ENCODE measurements around the gene PMPCA.

PMPCA gene

DNA sequence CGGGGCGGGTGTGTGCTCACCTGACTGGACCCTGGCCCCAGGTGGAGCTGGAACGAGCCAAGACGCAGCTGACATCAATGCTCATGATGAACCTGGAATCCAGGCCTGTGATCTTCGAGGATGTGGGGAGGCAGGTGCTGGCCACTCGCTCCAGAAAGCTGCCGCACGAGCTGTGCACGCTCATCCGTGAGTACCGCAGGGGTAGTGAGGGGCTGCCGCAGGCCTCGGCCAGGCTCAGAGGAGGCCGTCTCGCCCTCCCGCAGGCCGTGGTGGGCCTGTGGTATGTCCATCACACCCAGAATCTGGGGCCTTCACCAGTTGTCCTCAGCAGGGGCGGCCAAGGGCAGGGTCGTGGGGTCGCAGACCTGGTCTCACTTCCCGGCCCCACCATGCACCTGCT is 11.3 kb downstream of the PMPCA start (continued):
- no peak for TF ChIP-seq TCF7L2 (IDR thresholded peaks at IDR 0.05; ENCODE audit: borderline replicate concordance, low read depth, low read length)
- TF ChIP-seq ZNF16 (tag by site-specific recombination; IDR thresholded peaks at IDR 0.05; ENCODE audit: low read depth): no peak

GRCh38 chr9:136422876-136423275 is 12.4 kb downstream of the PMPCA start:
- Histone ChIP-seq H3K36me3 (ENCODE audit: control insufficient read depth in 2 of 2, insufficient read depth in 1 of 2, low read length in 2 of 2) (peaks cover 13 to 69% of the 10 kb centered on the region in 2 experiments; a peak in 2 of 3 replicates), H3K4me1 (ENCODE audit: control insufficient read depth, insufficient read depth, low read length) (no peaks in the 10 kb centered on the region), H3K4me3 (ENCODE audit: low read depth, low read length) (no peak overlapping the region), H3K27ac (ENCODE audit: extremely low read depth, low read depth, low read length) (no peak overlapping the region), H3K9me3 (ENCODE audit: control insufficient read depth, insufficient read depth, low read depth, low read length) (no peaks in the 10 kb centered on the region)
- ChIA-PET CTCF (interaction anchor here (0.5 to 0.7 kb wide), 2 partner anchors 57 to 300 kb away, joined by 3 to 4 read pairs; no protein-coding TSS in a partner anchor), POLR2A (no interaction called here)
- no peak for TF ChIP-seq ZIC2 (tag by site-specific recombination; IDR thresholded peaks at IDR 0.05)
- TF ChIP-seq AEBP2 (tag by site-specific recombination; IDR thresholded peaks at IDR 0.05; ENCODE audit: borderline replicate concordance): no peak
- TF ChIP-seq ATF2 (tag by site-specific recombination; IDR thresholded peaks at IDR 0.05; ENCODE audit: low read depth): no peak
- no peak for TF ChIP-seq ZNF311 (tag by site-specific recombination; IDR thresholded peaks at IDR 0.05; ENCODE audit: borderline replicate concordance)

- Histone ChIP-seq H3K36me3 (ENCODE audit: control insufficient read depth in 2 of 2, insufficient read depth in 1 of 2, low read length in 2 of 2) (peaks cover 13 to 65% of the 10 kb centered on the region in 2 experiments; a peak in 2 of 3 replicates), H3K4me1 (ENCODE audit: control insufficient read depth, insufficient read depth, low read length) (no peaks in the 10 kb centered on the region), H3K27ac (ENCODE audit: extremely low read depth, low read depth, low read length) (no peak overlapping the region), H3K4me3 (ENCODE audit: low read depth, low read length) (no peak overlapping the region), H3K9me3 (ENCODE audit: control insufficient read depth, insufficient read depth, low read depth, low read length) (no peaks in the 10 kb centered on the region)
- CTCF ChIA-PET: interaction anchor here (0.5 to 1.0 kb wide), 4 partner anchors 23 to 301 kb away, joined by 3 to 4 read pairs (median 3); no protein-coding TSS in a partner anchor
- POLR2A ChIA-PET: interaction anchor here (1.3 to 2.5 kb wide), 4 partner anchors 12 to 22 kb away, joined by 6 to 15 read pairs (median 8); no protein-coding TSS in a partner anchor
- TF ChIP-seq ZNF341 (tag by site-specific recombination; IDR thresholded peaks at IDR 0.05; ENCODE audit: low read depth): peak; percentile 75
- no peak for TF ChIP-seq TCF7L2 (IDR thresholded peaks at IDR 0.05; ENCODE audit: borderline replicate concordance, low read depth, low read length)
Observed at GRCh38 chr9:136423432-136424146, 13.1 kb downstream of the PMPCA start.

DNA sequence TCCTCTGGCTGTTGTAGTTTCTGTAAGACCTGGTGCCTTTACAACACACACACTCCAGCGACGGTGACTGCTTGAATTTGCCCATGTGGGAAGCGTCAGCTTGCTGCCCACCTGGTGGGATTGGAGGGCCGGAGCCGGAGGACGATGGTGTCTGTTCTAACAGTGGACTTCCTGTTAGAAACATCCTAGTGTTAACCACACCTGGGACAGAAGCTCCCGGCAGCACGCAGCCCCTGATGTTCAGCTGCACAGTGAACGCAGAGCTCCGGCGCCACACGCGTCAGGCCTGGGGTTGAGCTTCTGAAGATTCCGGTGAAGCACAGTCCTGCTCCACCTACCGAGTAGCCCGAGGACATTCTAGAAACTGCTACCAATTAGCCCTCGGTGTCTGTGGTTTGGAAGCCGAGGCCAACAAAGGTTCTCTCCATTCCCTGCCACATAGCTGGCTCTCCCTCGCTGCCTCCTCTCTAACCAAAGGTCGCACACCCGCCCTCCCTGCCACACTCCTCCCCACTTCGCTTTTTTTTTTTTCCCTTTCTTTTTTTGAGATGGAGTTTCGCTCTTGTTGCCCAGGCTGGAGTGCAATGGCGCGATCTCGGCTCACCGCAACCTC is 14.4 kb downstream of the PMPCA start:
- H3K4me3 ChIP-seq (ENCODE audit: low read depth, low read length): no peak overlapping the region
- POLR2A ChIA-PET: interaction anchor here (0.7 to 2.5 kb wide), 9 partner anchors 9 to 305 kb away, joined by 3 to 15 read pairs (median 6); partner anchors contain the start of genes ENTR1 and PMPCA
- H3K9me3 ChIP-seq (ENCODE audit: control insufficient read depth, insufficient read depth, low read depth, low read length): no peaks in the 10 kb centered on the region
- no peaks in the 10 kb centered on the region for H3K4me1 ChIP-seq (ENCODE audit: control insufficient read depth, insufficient read depth, low read length)
- CTCF ChIA-PET: interaction anchor here (0.6 to 2.0 kb wide), 6 partner anchors 15 to 276 kb away, joined by 3 to 5 read pairs (median 4); partner anchors contain the start of genes DNLZ and INPP5E
- TF ChIP-seq ZNF239 (tag by site-specific recombination; IDR thresholded peaks at IDR 0.05): no peak
- no peak for TF ChIP-seq ZNF114 (tag by site-specific recombination; IDR thresholded peaks at IDR 0.05)
- no peak for TF ChIP-seq ZNF148 (tag by site-specific recombination; IDR thresholded peaks at IDR 0.05; ENCODE audit: borderline replicate concordance)
- no peak for TF ChIP-seq HOXC10 (CRISPR knock-in tag; IDR thresholded peaks at IDR 0.05)
- no peak for TF ChIP-seq KLF9 (tag by site-specific recombination; IDR thresholded peaks at IDR 0.05; ENCODE audit: low read depth)
- H3K27ac ChIP-seq (ENCODE audit: extremely low read depth, low read depth, low read length): no peak overlapping the region
- H3K36me3 ChIP-seq (ENCODE audit: control insufficient read depth in 2 of 2, insufficient read depth in 1 of 2, low read length in 2 of 2): peaks cover 7 to 64% of the 10 kb centered on the region in 2 experiments; a peak in 2 of 3 replicates
